ENCODE measurements around the gene RFXANK.

RFXANK gene

DNA sequence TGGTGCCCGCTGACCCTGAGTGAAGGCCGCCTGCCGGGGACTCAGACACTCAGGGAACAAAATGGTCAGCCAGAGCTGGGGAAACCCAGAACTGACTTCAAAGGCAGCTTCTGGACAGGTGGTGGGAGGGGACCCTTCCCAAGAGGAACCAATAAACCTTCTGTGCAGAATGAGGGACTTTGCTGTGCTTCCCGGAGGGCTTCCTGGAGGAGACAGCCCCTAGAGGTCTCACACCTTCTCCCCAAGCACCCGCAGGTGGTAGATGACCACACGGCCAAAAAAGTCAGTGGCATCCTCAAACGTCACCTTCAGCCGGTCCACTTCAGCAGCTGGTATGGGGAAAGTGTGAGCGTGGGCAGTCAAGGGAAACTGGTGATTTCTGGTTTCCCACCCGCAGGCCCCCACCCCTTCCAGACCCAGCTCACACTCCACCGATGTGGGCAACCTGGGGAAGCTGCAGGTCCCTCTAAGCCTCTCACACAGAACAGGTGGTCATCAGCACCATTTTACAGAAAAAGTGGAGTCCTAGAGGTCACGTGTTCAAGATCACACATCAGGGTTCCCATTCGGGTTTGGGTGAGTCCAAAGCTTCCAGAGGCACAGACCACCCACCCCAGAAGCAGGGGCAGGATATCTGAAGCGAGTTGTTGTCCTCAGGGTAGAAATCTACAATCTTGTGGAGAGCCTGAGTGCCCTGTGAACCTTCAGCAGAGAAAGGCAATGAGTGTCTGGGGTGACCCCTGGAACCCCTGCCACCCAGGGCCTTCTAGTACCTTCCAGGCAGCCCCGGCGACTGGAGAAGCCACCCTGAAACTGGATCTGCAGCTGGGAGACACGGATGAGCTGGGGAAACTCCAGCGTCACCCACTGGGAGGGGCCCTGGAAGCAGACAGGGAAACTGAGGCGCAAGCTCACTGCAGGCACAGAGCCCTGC, 9.9 kb downstream of the RFXANK start (continued):
- no peak for TF ChIP-seq ZNF707 (tag by site-specific recombination; IDR thresholded peaks at IDR 0.05)
- TF ChIP-seq, protein P1, sequence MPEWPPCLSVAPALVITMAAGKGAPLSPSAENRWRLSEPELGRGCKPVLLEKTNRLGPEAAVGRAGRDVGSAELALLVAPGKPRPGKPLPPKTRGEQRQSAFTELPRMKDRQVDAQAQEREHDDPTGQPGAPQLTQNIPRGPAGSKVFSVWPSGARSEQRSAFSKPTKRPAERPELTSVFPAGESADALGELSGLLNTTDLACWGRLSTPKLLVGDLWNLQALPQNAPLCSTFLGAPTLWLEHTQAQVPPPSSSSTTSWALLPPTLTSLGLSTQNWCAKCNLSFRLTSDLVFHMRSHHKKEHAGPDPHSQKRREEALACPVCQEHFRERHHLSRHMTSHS (tag by site-specific recombination; IDR thresholded peaks at IDR 0.05) = no peak
- no peak for TF ChIP-seq ZNF202 (tag by site-specific recombination; IDR thresholded peaks at IDR 0.05; ENCODE audit: borderline replicate concordance)
- TF ChIP-seq, protein P2, sequence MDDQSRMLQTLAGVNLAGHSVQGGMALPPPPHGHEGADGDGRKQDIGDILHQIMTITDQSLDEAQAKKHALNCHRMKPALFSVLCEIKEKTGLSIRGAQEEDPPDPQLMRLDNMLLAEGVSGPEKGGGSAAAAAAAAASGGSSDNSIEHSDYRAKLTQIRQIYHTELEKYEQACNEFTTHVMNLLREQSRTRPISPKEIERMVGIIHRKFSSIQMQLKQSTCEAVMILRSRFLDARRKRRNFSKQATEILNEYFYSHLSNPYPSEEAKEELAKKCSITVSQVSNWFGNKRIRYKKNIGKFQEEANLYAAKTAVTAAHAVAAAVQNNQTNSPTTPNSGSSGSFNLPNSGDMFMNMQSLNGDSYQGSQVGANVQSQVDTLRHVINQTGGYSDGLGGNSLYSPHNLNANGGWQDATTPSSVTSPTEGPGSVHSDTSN (CRISPR knock-in tag; IDR thresholded peaks at IDR 0.05) = no peak
- no peak for TF ChIP-seq ZNF791 (tag by site-specific recombination; IDR thresholded peaks at IDR 0.05)
- TF ChIP-seq ZBTB7A (tag by site-specific recombination; IDR thresholded peaks at IDR 0.05; ENCODE audit: low read depth) = no peak
- TF ChIP-seq, protein P3, sequence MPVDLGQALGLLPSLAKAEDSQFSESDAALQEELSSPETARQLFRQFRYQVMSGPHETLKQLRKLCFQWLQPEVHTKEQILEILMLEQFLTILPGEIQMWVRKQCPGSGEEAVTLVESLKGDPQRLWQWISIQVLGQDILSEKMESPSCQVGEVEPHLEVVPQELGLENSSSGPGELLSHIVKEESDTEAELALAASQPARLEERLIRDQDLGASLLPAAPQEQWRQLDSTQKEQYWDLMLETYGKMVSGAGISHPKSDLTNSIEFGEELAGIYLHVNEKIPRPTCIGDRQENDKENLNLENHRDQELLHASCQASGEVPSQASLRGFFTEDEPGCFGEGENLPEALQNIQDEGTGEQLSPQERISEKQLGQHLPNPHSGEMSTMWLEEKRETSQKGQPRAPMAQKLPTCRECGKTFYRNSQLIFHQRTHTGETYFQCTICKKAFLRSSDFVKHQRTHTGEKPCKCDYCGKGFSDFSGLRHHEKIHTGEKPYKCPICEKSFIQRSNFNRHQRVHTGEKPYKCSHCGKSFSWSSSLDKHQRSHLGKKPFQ (tag by site-specific recombination; IDR thresholded peaks at IDR 0.05) = no peak
- no peak for TF ChIP-seq ZNF10 (tag by site-specific recombination; IDR thresholded peaks at IDR 0.05)
- no peak for TF ChIP-seq ZNF292 (tag by site-specific recombination; IDR thresholded peaks at IDR 0.05; ENCODE audit: borderline replicate concordance, low read depth)

DNA sequence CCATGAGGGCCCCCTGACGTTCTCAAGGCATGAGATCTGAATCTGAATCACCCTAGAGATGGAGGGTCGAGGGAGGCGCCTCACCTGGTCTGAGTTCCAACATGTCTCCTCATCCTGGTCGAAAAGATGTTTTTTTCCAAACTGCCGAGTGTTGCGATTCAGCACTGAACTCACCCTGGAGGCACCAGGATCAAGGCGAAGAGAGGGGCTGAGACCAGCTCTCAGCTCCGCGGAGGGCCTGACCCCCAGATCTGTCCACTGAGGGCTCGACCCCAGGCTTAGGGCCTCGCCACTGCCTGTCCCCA, 10.6 kb downstream of the RFXANK start:
- CTCF ChIA-PET = interaction anchor here (0.6 to 1.1 kb wide), 3 partner anchors 7 to 23 kb away, joined by 3 to 6 read pairs (median 3); no protein-coding TSS in a partner anchor
- peak overlapping the region; percentile 62 for H3K27ac ChIP-seq (ENCODE audit: extremely low read depth, low read depth, low read length)

DNA sequence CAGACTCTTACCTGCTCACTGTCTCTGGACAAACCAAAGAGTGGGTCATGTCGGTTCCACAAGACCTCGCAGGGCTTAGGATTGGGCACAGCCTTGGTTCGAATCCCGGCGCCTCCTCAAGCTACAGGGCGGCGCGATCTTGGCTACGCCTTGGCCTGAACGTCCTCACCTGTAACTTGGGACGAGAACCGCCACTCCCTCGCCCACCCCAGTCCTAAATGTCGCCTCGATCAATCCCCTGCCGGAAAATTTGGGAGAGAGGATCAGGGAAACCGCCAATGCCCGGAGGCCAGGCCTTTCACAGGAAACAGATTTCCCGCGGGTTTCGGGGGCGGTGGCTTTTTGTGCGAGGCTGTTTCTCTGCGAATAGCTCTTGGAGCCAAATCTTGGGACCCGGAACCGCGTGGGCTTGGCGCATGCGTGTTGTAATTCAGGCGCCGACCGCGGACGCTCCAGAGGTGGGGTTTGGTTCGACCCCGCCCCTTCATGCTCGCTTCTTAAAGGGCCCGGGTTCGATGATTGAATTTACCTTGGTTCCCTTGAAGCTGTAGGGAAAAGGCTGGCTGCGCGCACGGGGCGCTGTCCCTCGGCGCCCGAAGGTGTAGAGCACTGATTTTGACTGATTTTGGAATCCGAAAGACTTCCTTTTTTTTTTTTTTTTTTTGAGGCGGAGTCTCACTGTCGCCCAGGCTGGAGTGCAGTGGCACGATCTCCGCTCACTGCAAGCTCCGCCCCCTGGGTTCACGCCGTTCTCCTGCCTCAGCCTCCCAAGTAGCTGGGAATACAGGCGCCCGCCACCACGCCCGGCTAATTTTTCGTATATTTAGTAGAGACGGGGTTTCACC, 11.2 kb downstream of the RFXANK start, which contains the start of gene NR2C2AP:
Gene NR2C2AP, minus strand, starts transcription at position 403 of the 845 bp plus-strand sequence. Its CDS starts 354 bp downstream, at position 49.
- POLR2A ChIA-PET = interaction anchor here (0.6 to 3.5 kb wide), 9 partner anchors 10 to 835 kb away, joined by 3 to 60 read pairs (median 4); partner anchors contain the start of genes BORCS8, MEF2B and RFXANK
- H3K4me1 ChIP-seq (ENCODE audit: control insufficient read depth, insufficient read depth, low read length) = no peaks in the 10 kb centered on the region
- CTCF ChIA-PET = interaction anchor here (0.6 to 1.1 kb wide), 5 partner anchors 8 to 1618 kb away, joined by 3 to 6 read pairs (median 3); no protein-coding TSS in a partner anchor
- peak within 1 kb of the TSS; percentile 62 for H3K4me3 ChIP-seq (ENCODE audit: low read depth, low read length)
- H3K9me3 ChIP-seq (ENCODE audit: control insufficient read depth, insufficient read depth, low read depth, low read length) = no peaks in the 10 kb centered on the region
- peak within 1 kb of the TSS; percentile 62 for H3K27ac ChIP-seq (ENCODE audit: extremely low read depth, low read depth, low read length)
- H3K36me3 ChIP-seq (ENCODE audit: control insufficient read depth in 2 of 2, insufficient read depth in 1 of 2, low read length in 2 of 2) = peaks cover 4 to 31% of the 10 kb centered on the region in 2 experiments; a peak in 2 of 3 replicates
- TF ChIP-seq, protein P4, sequence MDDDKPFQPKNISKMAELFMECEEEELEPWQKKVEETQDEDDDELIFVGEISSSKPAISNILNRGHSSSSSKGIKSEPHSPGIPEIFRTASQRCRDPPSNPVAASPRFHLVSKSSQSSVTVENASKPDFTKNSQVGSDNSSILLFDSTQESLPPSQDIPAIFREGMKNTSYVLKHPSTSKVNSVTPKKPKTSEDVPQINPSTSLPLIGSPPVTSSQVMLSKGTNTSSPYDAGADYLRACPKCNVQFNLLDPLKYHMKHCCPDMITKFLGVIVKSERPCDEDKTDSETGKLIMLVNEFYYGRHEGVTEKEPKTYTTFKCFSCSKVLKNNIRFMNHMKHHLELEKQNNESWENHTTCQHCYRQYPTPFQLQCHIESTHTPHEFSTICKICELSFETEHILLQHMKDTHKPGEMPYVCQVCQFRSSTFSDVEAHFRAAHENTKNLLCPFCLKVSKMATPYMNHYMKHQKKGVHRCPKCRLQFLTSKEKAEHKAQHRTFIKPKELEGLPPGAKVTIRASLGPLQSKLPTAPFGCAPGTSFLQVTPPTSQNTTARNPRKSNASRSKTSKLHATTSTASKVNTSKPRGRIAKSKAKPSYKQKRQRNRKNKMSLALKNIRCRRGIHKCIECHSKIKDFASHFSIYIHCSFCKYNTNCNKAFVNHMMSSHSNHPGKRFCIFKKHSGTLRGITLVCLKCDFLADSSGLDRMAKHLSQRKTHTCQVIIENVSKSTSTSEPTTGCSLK (tag by site-specific recombination; IDR thresholded peaks at IDR 0.05) = no peak
- TF ChIP-seq ZNF514 (tag by site-specific recombination; IDR thresholded peaks at IDR 0.05) (no peak), ZEB2 (tag by site-specific recombination; IDR thresholded peaks at IDR 0.05) (peak; percentile 43; the same call in 1 of the 2 replicates), YY2 (tag by site-specific recombination; IDR thresholded peaks at IDR 0.05) (no peak), ZNF548 (tag by site-specific recombination; IDR thresholded peaks at IDR 0.05) (no peak), ZSCAN16 (tag by site-specific recombination; IDR thresholded peaks at IDR 0.05) (no peak), ZNF335 (tag by site-specific recombination; conservative IDR thresholded peaks at IDR 0.05) (peak; percentile 80), SETDB1 (IDR thresholded peaks at IDR 0.05; ENCODE audit: insufficient read length, low read length) (peak; percentile 27), SCRT1 (tag by site-specific recombination; IDR thresholded peaks at IDR 0.05; ENCODE audit: borderline replicate concordance) (no peak; the same call in 1 of the 2 replicates)
- TF ChIP-seq, protein P5, sequence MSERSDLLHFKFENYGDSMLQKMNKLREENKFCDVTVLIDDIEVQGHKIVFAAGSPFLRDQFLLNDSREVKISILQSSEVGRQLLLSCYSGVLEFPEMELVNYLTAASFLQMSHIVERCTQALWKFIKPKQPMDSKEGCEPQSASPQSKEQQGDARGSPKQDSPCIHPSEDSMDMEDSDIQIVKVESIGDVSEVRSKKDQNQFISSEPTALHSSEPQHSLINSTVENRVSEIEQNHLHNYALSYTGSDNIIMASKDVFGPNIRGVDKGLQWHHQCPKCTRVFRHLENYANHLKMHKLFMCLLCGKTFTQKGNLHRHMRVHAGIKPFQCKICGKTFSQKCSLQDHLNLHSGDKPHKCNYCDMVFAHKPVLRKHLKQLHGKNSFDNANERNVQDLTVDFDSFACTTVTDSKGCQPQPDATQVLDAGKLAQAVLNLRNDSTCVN (tag by site-specific recombination; optimal IDR thresholded peaks at IDR 0.05) = peak; percentile 10

More for the DNA sequence above, 10.6 kb downstream of the RFXANK start:
- POLR2A ChIA-PET = interaction anchor here (0.6 to 3.5 kb wide), 7 partner anchors 10 to 836 kb away, joined by 3 to 60 read pairs (median 4); partner anchors contain the start of genes BORCS8, MEF2B and RFXANK
- no peaks in the 10 kb centered on the region for H3K9me3 ChIP-seq (ENCODE audit: control insufficient read depth, insufficient read depth, low read depth, low read length)
- H3K36me3 ChIP-seq (ENCODE audit: control insufficient read depth in 2 of 2, insufficient read depth in 1 of 2, low read length in 2 of 2) = peaks cover 4 to 35% of the 10 kb centered on the region in 2 experiments; a peak in 2 of 3 replicates
- peak; percentile 15; the same call in 1 of the 2 replicates for TF ChIP-seq GLIS2 (tag by site-specific recombination; IDR thresholded peaks at IDR 0.05)
- no peak for TF ChIP-seq KLF10 (tag by site-specific recombination; IDR thresholded peaks at IDR 0.05)
- no peak for TF ChIP-seq ZNF155 (tag by site-specific recombination; IDR thresholded peaks at IDR 0.05)
- TF ChIP-seq SETDB1 (IDR thresholded peaks at IDR 0.05; ENCODE audit: insufficient read length, low read length) = no peak
- H3K4me1 ChIP-seq (ENCODE audit: control insufficient read depth, insufficient read depth, low read length) = no peaks in the 10 kb centered on the region
- peak overlapping the region; percentile 62 for H3K4me3 ChIP-seq (ENCODE audit: low read depth, low read length)

Data from HEK293 (cell line).